Psoas muscle (tissue), 8 donors: Measurements from ENCODE around the gene USP15. TPM values are rescaled to one million over a fixed set of nuclear protein-coding genes. Genes with fewer than 3 reads are reported as not detected.

Experiments used
- ATAC-seq, 4 donors: fragments of 200-7000 bp; cut with Tn5 transposase; one replicate each; pipeline ENCODE4 v1.9.1; 2020; ENCODE audit warnings: moderate library complexity in 3 of 4, mild to moderate bottlenecking in 2 of 4
- DNase-seq, 2 donors: peaks; one replicate each; pipeline ENCODE4 v3.0.0-alpha.2; 2020
- H3K27ac ChIP-seq: fragments of 200-600 bp; one replicate; pipeline ENCODE4 v1.8.0; 2022
- H3K27me3 ChIP-seq, 3 donors: fragments of 200-600 bp in 1 of 3; one replicate each; pipeline versions ENCODE4 v1.6.1 to v1.8.0; 2013 to 2022; ENCODE audit warnings: low read length in 2 of 3, mild to moderate bottlenecking in 2 of 3, moderate library complexity in 1 of 3; ENCODE audit not compliant: insufficient read depth in 3 of 3
- H3K36me3 ChIP-seq, 2 donors: fragments of 200-600 bp in 1 of 2; one replicate each; pipeline versions ENCODE4 v1.6.1 to v1.8.0; 2013 to 2022; ENCODE audit warnings: low read depth in 1 of 2, mild to moderate bottlenecking in 1 of 2, moderate library complexity in 1 of 2; ENCODE audit not compliant: insufficient read depth in 1 of 2
- H3K4me1 ChIP-seq: fragments of 200-600 bp; one replicate; pipeline ENCODE4 v1.8.0; 2022
- H3K4me3 ChIP-seq: fragments of 200-600 bp; one replicate; pipeline ENCODE4 v1.8.0; 2022; ENCODE audit warnings: mild to moderate bottlenecking
- H3K9me3 ChIP-seq: fragments of 200-600 bp; one replicate; pipeline ENCODE4 v1.8.0; 2022
- CTCF ChIP-seq: fragments of 200-600 bp; IDR thresholded peaks from one replicate; pipeline ENCODE4 v1.8.0; 2022; ENCODE audit warnings: antibody characterized with exemption
- WGBS, 3 donors: extraction: QIAGEN DNeasy Blood & Tissue Kit; methylation state at CpG; one replicate each; pipeline versions ENCODE4 v1.1.6 to v1.1.7; 2013; 5-methylcytosine and 5-hydroxymethylcytosine counted together
- intact Hi-C, 2 donors: fragments of 100-400 bp; cut with DNase I; formaldehyde crosslinking; loops; one replicate each; pipeline versions ENCODE4 v1.11.0 to v1.14.2; 2022
- polyA plus RNA-seq, 3 donors: library from polyadenylated mRNA; stranded (reverse); fragments of 200-250 nt; gene quantifications; one replicate each; pipeline ENCODE4 v1.2.3, GENCODE V29; 2013
- total RNA-seq, 4 donors: library from RNA; stranded (reverse); fragmentation: NEBNext Ultra II Directional in 2 of 4; extraction: Animal tissue kit (Norgen Biotek cat#: 25700) in 2 of 4; gene quantifications; one replicate each; pipeline versions ENCODE4 v1.2.1 to v1.2.4, GENCODE V29; 2021 to 2023
- donor health status: healthy with polysubstance abuse.
- donor health status: DM: no; HTN: no; CAD: no; lungs with moderate emphysema.
- donor health status: Bipolar disorder and iron deficiency.
- donor health status: healthy.
- donor health status: DM: yes; HTN: yes; CAD: no.
- donor health status: DM: no; HTN: no; CAD: no.
- donor health status: DM: no; HTN: no; CAD: no.
- donor health status: DM: yes; HTN: yes; CAD: no.

Gene USP15
- total and polyA plus RNA-seq, 7 donors: 27.6 to 65.6 (median 48.7) TPM

- H3K9me3 ChIP-seq: no peaks in the 10 kb centered on the region
- no peak for ATAC-seq
- intact Hi-C loops: loop anchor here in 1 of 2 donors (10.0 kb wide), 1 partner anchor 111 kb away; the partner anchor contains the start of gene USP15
- no peak overlapping the region for H3K27ac ChIP-seq
- WGBS, 3 donors: 93 to 98% (median 96%) methylated on average over 3 of the region's 3 CpGs
- H3K4me3 ChIP-seq: no peak overlapping the region
- TF ChIP-seq CTCF: no peak
- no peaks in the 10 kb centered on the region for H3K36me3 ChIP-seq
- no peaks in the 10 kb centered on the region for H3K27me3 ChIP-seq
- H3K4me1 ChIP-seq: peaks cover 24% of the 10 kb centered on the region
- no peak for DNase-seq
These were observed 115.4 kb downstream of the USP15 start for GRCh38 chr12:62375603-62376002.

GRCh38 chr12:62379026-62379722, 119.0 kb downstream of the USP15 start:
- peaks cover 0 to 19% of the 10 kb centered on the region in 2 donors for H3K36me3 ChIP-seq
- intact Hi-C loops: loop anchor here in 1 of 2 donors (10.0 kb wide), 1 partner anchor 114 kb away; the partner anchor contains the start of gene USP15
- no peaks in the 10 kb centered on the region for H3K27me3 ChIP-seq
- no peak overlapping the region for H3K27ac ChIP-seq
- no peak for TF ChIP-seq CTCF
- DNase-seq (no peak), ATAC-seq (no peak)
- H3K9me3 ChIP-seq: no peaks in the 10 kb centered on the region
- no peaks in the 10 kb centered on the region for H3K4me1 ChIP-seq
- WGBS, 3 donors: 90 to 92% (median 92%) methylated on average over 2 of the region's 2 CpGs
- no peak overlapping the region for H3K4me3 ChIP-seq

GRCh38 chr12:62379723-62380045, 119.5 kb downstream of the USP15 start:
- ATAC-seq: no peak
- H3K36me3 ChIP-seq: peaks cover 0 to 25% of the 10 kb centered on the region in 2 donors
- intact Hi-C loops: loop anchor here in 1 of 2 donors (10.0 kb wide), 1 partner anchor 115 kb away; the partner anchor contains the start of gene USP15

GRCh38 chr12:62382526-62382925, 122.3 kb downstream of the USP15 start:
- no peak for DNase-seq

More at GRCh38 chr12:62379723-62380045, 119.5 kb downstream of the USP15 start:
- H3K9me3 ChIP-seq: no peaks in the 10 kb centered on the region
- no peak for TF ChIP-seq CTCF
- no peaks in the 10 kb centered on the region for H3K27me3 ChIP-seq
- no peak overlapping the region for H3K4me3 ChIP-seq
- DNase-seq: no peak
- no peak overlapping the region for H3K27ac ChIP-seq
- no peaks in the 10 kb centered on the region for H3K4me1 ChIP-seq

More at GRCh38 chr12:62382526-62382925, 122.3 kb downstream of the USP15 start:
- H3K27ac ChIP-seq: no peak overlapping the region
- 94 to 100% (median 96%) methylated on average over 2 of the region's 2 CpGs for whole genome bisulfite sequencing, 3 donors
- H3K4me1 ChIP-seq: no peaks in the 10 kb centered on the region
- H3K9me3 ChIP-seq: no peaks in the 10 kb centered on the region
- intact Hi-C loops: no loop called here
- no peak for ATAC-seq
- H3K4me3 ChIP-seq: no peak overlapping the region
- TF ChIP-seq CTCF: no peak
- no peaks in the 10 kb centered on the region for H3K27me3 ChIP-seq
- peaks cover 0 to 48% of the 10 kb centered on the region in 2 donors for H3K36me3 ChIP-seq
